K562 (cell line): Measurements from ENCODE around the gene GRK1. TPM values are rescaled to one million over a fixed set of nuclear protein-coding genes. Genes with fewer than 3 reads are reported as not detected.
A peak's percentile ranks its signal among the peaks of the same experiment; 100 is the strongest.

Experiments used
- ERF ChIP-seq: fragments of 450-650 bp; formaldehyde crosslinking; IDR thresholded peaks from 2 replicates; pipeline ENCODE4 v1.4.0; 2020; ENCODE audit warnings: mild to moderate bottlenecking, mixed read lengths
- MEF2D ChIP-seq: conservative IDR thresholded peaks from 2 replicates; pipeline ENCODE4 v1.6.1; 2016; ENCODE audit warnings: low read depth, missing genetic modification characterization, missing compliant biosample characterization
- NR4A1 ChIP-seq, 2 experiments: fragments of 250-450 bp in 1 of 2; fragments of 450-650 bp in 1 of 2; sonication (Bioruptor Pico) in 1 of 2; IDR thresholded peaks; 2 replicates each; pipeline versions ENCODE4 v1.4.0 to v1.6.1; 2016 to 2020; ENCODE audit warnings: mild to moderate bottlenecking in 2 of 2, missing compliant biosample characterization in 1 of 2, missing genetic modification characterization in 1 of 2, moderate library complexity in 1 of 2
- POLR3G ChIP-seq: IDR thresholded peaks from 2 replicates; pipeline ENCODE4 v1.6.1; 2011; ENCODE audit not compliant: insufficient read length, insufficient replicate concordance; ENCODE audit errors: extremely low read depth
- TOE1 ChIP-seq, 2 experiments: fragments of 450-650 bp in 1 of 2; sonication (generic) in 1 of 2; formaldehyde crosslinking in 1 of 2; IDR thresholded peaks; 2 replicates each; pipeline versions ENCODE4 v1.7.1 to v1.8.0; 2016 to 2022; ENCODE audit warnings: borderline replicate concordance in 2 of 2, mild to moderate bottlenecking in 2 of 2, antibody characterized with exemption in 1 of 2, inconsistent platforms in 1 of 2, low read depth in 1 of 2, missing genetic modification reagents in 1 of 2, moderate library complexity in 1 of 2
- ZEB2 ChIP-seq: fragments of 450-650 bp; IDR thresholded peaks from 2 replicates; pipeline ENCODE4 v1.6.1; 2016
- ZNF184 ChIP-seq: sonication (generic); formaldehyde crosslinking; IDR thresholded peaks from 2 replicates; pipeline ENCODE4 v1.5.0; 2020; ENCODE audit warnings: missing genetic modification reagents
- ZNF24 ChIP-seq: fragments of 450-650 bp; IDR thresholded peaks from 2 replicates; pipeline ENCODE4 v1.6.1; 2016
- polyA plus RNA-seq, 8 experiments: library from polyadenylated mRNA; depleted of rRNA in 4 of 8; stranded (reverse) in 5 of 8; unstranded in 3 of 8; fragments of >200 nt; fragmentation: Nextera tagmentation in 2 of 8; fragmentation: Illumina TruSeq in 1 of 8; extraction: Ambion mirVana in 2 of 8; extraction: Trizol in 1 of 8; gene quantifications; 2 replicates each; pipeline versions ENCODE4 v1.2.1 to v1.2.3, GENCODE V29; 2011 to 2014; ENCODE audit warnings: inconsistent platforms in 1 of 8, missing spikeins in 1 of 8
- total RNA-seq, 7 experiments: library from RNA; depleted of rRNA in 6 of 7; stranded (reverse); fragments of >200 nt in 6 of 7; fragmentation: Illumina TruSeq in 2 of 7; extraction: Trizol in 2 of 7; gene quantifications; 2 replicates each; pipeline versions ENCODE4 v1.2.1 to v1.2.3, GENCODE V29; 2011 to 2021; ENCODE audit warnings: low replicate concordance in 1 of 7
- TF ChIP-seq, protein P1 (sequence below), 2 experiments: fragments of 450-650 bp in 1 of 2; sonication (generic) in 1 of 2; formaldehyde crosslinking in 1 of 2; IDR thresholded peaks; 2 replicates each; pipeline versions ENCODE4 v1.7.1 to v1.9.0; 2016 to 2022; ENCODE audit warnings: inconsistent platforms in 1 of 2, mild to moderate bottlenecking in 1 of 2, missing genetic modification reagents in 1 of 2
- TF ChIP-seq, protein P2 (sequence below): fragments of 450-650 bp; formaldehyde crosslinking; IDR thresholded peaks from 2 replicates; pipeline ENCODE4 v1.4.0; 2022; ENCODE audit warnings: missing genetic modification characterization
- TF ChIP-seq, protein P3 (sequence below), 2 experiments: fragments of 450-650 bp; conservative IDR thresholded peaks; 2 replicates each; pipeline ENCODE4 v1.6.1; 2017; ENCODE audit warnings: mild to moderate bottlenecking in 2 of 2, moderate library complexity in 2 of 2

GRK1 gene
- total and polyA plus RNA-seq, 9 of the 15 experiments (the other 6 are each of a cell fraction or from before 2014, with no cell fraction given) = 0.09 TPM; not detected in 8

DNA sequence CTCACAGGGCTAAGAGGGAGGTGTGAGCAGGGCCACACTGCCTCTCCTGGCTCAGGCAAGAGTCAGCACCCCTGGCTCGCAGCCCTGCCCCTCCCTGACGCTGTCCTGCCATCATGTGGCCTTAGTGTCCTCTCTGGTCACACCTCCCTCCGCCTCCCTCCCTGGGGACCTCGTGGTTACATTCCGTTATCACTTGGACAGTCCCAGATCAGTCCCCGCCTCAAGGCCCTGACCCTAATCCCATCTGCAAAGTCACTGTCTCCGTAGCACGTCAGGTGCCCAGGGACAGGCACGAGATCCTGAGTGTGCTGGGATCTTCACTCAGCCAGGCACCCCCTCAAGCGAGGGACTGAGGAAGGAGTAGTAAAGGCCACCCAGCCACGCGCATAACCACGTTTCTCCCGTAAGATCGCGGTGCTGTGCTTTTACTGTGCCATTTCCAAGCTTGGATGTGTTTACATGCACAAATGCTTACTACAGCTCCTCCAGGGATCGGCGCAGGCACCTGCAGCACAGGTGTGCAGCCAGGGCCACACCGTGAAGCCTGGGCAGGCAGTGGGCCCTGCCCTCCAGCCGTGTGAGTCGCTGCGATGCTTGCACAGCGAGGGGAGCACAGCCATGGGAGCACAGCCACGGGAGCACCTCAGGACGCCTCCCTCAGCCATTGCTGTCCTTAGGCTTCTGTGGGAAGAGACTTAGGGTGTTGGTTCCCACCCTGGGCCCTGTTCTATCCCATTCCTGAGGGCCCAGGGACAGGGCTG lies 81.3 kb downstream of the GRK1 start (continued):
- TF ChIP-seq, protein P1, sequence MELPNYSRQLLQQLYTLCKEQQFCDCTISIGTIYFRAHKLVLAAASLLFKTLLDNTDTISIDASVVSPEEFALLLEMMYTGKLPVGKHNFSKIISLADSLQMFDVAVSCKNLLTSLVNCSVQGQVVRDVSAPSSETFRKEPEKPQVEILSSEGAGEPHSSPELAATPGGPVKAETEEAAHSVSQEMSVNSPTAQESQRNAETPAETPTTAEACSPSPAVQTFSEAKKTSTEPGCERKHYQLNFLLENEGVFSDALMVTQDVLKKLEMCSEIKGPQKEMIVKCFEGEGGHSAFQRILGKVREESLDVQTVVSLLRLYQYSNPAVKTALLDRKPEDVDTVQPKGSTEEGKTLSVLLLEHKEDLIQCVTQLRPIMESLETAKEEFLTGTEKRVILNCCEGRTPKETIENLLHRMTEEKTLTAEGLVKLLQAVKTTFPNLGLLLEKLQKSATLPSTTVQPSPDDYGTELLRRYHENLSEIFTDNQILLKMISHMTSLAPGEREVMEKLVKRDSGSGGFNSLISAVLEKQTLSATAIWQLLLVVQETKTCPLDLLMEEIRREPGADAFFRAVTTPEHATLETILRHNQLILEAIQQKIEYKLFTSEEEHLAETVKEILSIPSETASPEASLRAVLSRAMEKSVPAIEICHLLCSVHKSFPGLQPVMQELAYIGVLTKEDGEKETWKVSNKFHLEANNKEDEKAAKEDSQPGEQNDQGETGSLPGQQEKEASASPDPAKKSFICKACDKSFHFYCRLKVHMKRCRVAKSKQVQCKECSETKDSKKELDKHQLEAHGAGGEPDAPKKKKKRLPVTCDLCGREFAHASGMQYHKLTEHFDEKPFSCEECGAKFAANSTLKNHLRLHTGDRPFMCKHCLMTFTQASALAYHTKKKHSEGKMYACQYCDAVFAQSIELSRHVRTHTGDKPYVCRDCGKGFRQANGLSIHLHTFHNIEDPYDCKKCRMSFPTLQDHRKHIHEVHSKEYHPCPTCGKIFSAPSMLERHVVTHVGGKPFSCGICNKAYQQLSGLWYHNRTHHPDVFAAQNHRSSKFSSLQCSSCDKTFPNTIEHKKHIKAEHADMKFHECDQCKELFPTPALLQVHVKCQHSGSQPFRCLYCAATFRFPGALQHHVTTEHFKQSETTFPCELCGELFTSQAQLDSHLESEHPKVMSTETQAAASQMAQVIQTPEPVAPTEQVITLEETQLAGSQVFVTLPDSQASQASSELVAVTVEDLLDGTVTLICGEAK (IDR thresholded peaks at IDR 0.05) = no peak
- TF ChIP-seq, protein P1 (CRISPR knock-in tag; IDR thresholded peaks at IDR 0.05) = 0 out of 2 replicates have a peak, but pooled peaks have one; percentile 39
- TF ChIP-seq ZEB2 (peak; percentile 74; the same call in 1 of the 2 replicates), ERF (no peak), ZNF24 (no peak), ZNF184 (CRISPR knock-in tag) (no peak), NR4A1 (CRISPR knock-in tag; IDR thresholded peaks at IDR 0.05) (no peak), NR4A1 (tag; IDR thresholded peaks at IDR 0.05) (no peak), TOE1 (IDR thresholded peaks at IDR 0.05; ENCODE audit: borderline replicate concordance) (peak; percentile 57; the same call in 1 of the 2 replicates), TOE1 (CRISPR knock-in tag; IDR thresholded peaks at IDR 0.05; ENCODE audit: borderline replicate concordance, low read depth) (no peak), POLR3G (no peak), MEF2D (tag) (no peak)
- TF ChIP-seq, protein P2, sequence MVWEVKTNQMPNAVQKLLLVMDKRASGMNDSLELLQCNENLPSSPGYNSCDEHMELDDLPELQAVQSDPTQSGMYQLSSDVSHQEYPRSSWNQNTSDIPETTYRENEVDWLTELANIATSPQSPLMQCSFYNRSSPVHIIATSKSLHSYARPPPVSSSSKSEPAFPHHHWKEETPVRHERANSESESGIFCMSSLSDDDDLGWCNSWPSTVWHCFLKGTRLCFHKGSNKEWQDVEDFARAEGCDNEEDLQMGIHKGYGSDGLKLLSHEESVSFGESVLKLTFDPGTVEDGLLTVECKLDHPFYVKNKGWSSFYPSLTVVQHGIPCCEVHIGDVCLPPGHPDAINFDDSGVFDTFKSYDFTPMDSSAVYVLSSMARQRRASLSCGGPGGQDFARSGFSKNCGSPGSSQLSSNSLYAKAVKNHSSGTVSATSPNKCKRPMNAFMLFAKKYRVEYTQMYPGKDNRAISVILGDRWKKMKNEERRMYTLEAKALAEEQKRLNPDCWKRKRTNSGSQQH = no peak
- TF ChIP-seq, protein P3, sequence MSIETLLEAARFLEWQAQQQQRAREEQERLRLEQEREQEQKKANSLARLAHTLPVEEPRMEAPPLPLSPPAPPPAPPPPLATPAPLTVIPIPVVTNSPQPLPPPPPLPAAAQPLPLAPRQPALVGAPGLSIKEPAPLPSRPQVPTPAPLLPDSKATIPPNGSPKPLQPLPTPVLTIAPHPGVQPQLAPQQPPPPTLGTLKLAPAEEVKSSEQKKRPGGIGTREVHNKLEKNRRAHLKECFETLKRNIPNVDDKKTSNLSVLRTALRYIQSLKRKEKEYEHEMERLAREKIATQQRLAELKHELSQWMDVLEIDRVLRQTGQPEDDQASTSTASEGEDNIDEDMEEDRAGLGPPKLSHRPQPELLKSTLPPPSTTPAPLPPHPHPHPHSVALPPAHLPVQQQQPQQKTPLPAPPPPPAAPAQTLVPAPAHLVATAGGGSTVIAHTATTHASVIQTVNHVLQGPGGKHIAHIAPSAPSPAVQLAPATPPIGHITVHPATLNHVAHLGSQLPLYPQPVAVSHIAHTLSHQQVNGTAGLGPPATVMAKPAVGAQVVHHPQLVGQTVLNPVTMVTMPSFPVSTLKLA (conservative IDR thresholded peaks at IDR 0.05) = peak; percentile 62 to 78; a peak in 3 of 4 replicates
